IMR-90 (cell line): ENCODE results near the gene TBC1D10A. TPM values are rescaled to one million over a fixed set of nuclear protein-coding genes. Genes with fewer than 3 reads are reported as not detected.
A peak's percentile ranks its signal among the peaks of the same experiment; 100 is the strongest.

Experiments
- ATAC-seq: fragments of 200-7000 bp; cut with Tn5 transposase; 2 replicates; pipeline ENCODE4 v1.9.1; 2020; ENCODE audit warnings: low read depth, mild to moderate bottlenecking, moderate library complexity
- BruUV-seq: library from RNA; stranded (reverse); fragments of 400-500 nt; replicated peaks from 2 replicates; lab custom pipeline; 2021; lab: Mats Ljungman, UMichigan
- CTCF ChIA-PET: fragments of 300-600 bp; formaldehyde crosslinking; extraction: SDS; loops from one replicate; lab custom pipeline; 2021; ENCODE audit warnings: antibody characterized with exemption; lab: Yijun Ruan, JAX
- POLR2A ChIA-PET: fragments of 300-600 bp; sonication (Branson Sonifier 250); formaldehyde crosslinking; loops from one replicate; lab custom pipeline; 2022; ENCODE audit warnings: antibody characterized with exemption; ENCODE audit not compliant: unreplicated experiment; lab: Charles Lee
- DNase-seq: peaks from one replicate; pipeline ENCODE4 v3.0.0; 2013
- H2AFZ ChIP-seq: replicated peaks from 2 replicates; pipeline ENCODE3; 2013; ENCODE audit warnings: low read length, mild to moderate bottlenecking; ENCODE audit not compliant: poor library complexity
- H2AK5ac ChIP-seq: 2 replicates; pipeline ENCODE4 v1.6.1; 2013; ENCODE audit warnings: low read depth, low read length, inconsistent platforms
- H2AK9ac ChIP-seq: replicated peaks from 2 replicates; pipeline ENCODE3; 2013; ENCODE audit warnings: mild to moderate bottlenecking, low read depth, low read length, moderate library complexity; ENCODE audit not compliant: poor library complexity
- H2BK120ac ChIP-seq: 2 replicates; pipeline ENCODE4 v1.6.1; 2013; ENCODE audit warnings: low read depth, low read length, inconsistent platforms
- H2BK15ac ChIP-seq: 3 replicates; pipeline ENCODE4 v1.6.1; 2013; ENCODE audit warnings: low read depth, low read length, inconsistent platforms
- H2BK20ac ChIP-seq: 2 replicates; pipeline ENCODE4 v1.6.1; 2013; ENCODE audit warnings: low read depth, mild to moderate bottlenecking, inconsistent platforms, low read length, moderate library complexity
- H2BK5ac ChIP-seq: 2 replicates; pipeline ENCODE4 v1.6.1; 2013; ENCODE audit warnings: mild to moderate bottlenecking, low read depth, low read length, inconsistent platforms; ENCODE audit not compliant: poor library complexity, severe bottlenecking
- H3K14ac ChIP-seq: replicated peaks from 2 replicates; pipeline ENCODE4 v1.6.1; 2013; ENCODE audit warnings: low read depth, low read length, inconsistent platforms
- H3K18ac ChIP-seq: 2 replicates; pipeline ENCODE4 v1.6.1; 2013; ENCODE audit warnings: low read depth, low read length, control low read depth
- H3K23ac ChIP-seq: 2 replicates; pipeline ENCODE4 v1.6.1; 2013; ENCODE audit warnings: low read depth, low read length, inconsistent platforms
- H3K27ac ChIP-seq: 2 replicates; pipeline ENCODE4 v1.5.1; 2013; ENCODE audit warnings: mild to moderate bottlenecking, control low read depth, low read length; ENCODE audit not compliant: insufficient read depth
- H3K27me3 ChIP-seq: 2 replicates; pipeline ENCODE4 v1.6.1; 2013; ENCODE audit warnings: low read length; ENCODE audit not compliant: control insufficient read depth, insufficient read depth
- H3K36me3 ChIP-seq: 2 replicates; pipeline ENCODE4 v1.6.1; 2013; ENCODE audit warnings: low read length, mixed read lengths; ENCODE audit not compliant: control insufficient read depth, insufficient read depth
- H3K4ac ChIP-seq: 2 replicates; pipeline ENCODE4 v1.6.1; 2013; ENCODE audit warnings: low read depth, low read length, inconsistent platforms
- H3K4me1 ChIP-seq: 2 replicates; pipeline ENCODE4 v1.6.1; 2013; ENCODE audit warnings: low read length, mixed read lengths; ENCODE audit not compliant: control insufficient read depth, insufficient read depth
- H3K4me2 ChIP-seq: 2 replicates; pipeline ENCODE4 v1.6.1; 2013; ENCODE audit warnings: low read depth, mild to moderate bottlenecking, control low read depth, low read length, moderate library complexity
- H3K4me3 ChIP-seq: 2 replicates; pipeline ENCODE4 v1.5.1; 2013; ENCODE audit warnings: low read depth, mild to moderate bottlenecking, control low read depth, low read length, moderate library complexity; ENCODE audit not compliant: insufficient read depth
- H3K56ac ChIP-seq: 2 replicates; pipeline ENCODE4 v1.6.1; 2013; ENCODE audit warnings: low read length, inconsistent platforms; ENCODE audit not compliant: insufficient read depth; ENCODE audit errors: extremely low read depth
- H3K79me1 ChIP-seq, 2 experiments: 2 replicates each; pipeline ENCODE4 v1.6.1; 2013; ENCODE audit warnings: low read length in 2 of 2, inconsistent platforms in 1 of 2, low read depth in 1 of 2
- H3K9ac ChIP-seq: 2 replicates; pipeline ENCODE4 v1.6.1; 2013; ENCODE audit warnings: low read depth, low read length, control low read depth
- H3K9me1 ChIP-seq: 2 replicates; pipeline ENCODE4 v1.6.1; 2013; ENCODE audit warnings: low read length, inconsistent platforms; ENCODE audit not compliant: insufficient read depth
- H3K9me3 ChIP-seq: 2 replicates; pipeline ENCODE4 v1.6.1; 2013; ENCODE audit warnings: low read length; ENCODE audit not compliant: control insufficient read depth, insufficient read depth
- H4K20me1 ChIP-seq: 2 replicates; pipeline ENCODE4 v1.6.1; 2013; ENCODE audit warnings: low read length, inconsistent platforms; ENCODE audit not compliant: insufficient read depth
- H4K5ac ChIP-seq: 2 replicates; pipeline ENCODE4 v1.6.1; 2013; ENCODE audit warnings: mild to moderate bottlenecking, low read depth, low read length, control low read depth
- H4K8ac ChIP-seq, 2 experiments: 2 replicates each; pipeline ENCODE4 v1.6.1; 2013; ENCODE audit warnings: low read depth in 2 of 2, low read length in 2 of 2, control low read depth in 1 of 2, inconsistent platforms in 1 of 2
- H4K91ac ChIP-seq: 2 replicates; pipeline ENCODE4 v1.6.1; 2013; ENCODE audit warnings: low read depth, low read length, inconsistent platforms; ENCODE audit not compliant: insufficient read depth
- BHLHE40 ChIP-seq: fragments of 150-350 bp; IDR thresholded peaks from 2 replicates; pipeline ENCODE4 v1.6.1; 2016; ENCODE audit warnings: mild to moderate bottlenecking, low read depth, low read length
- CHD1 ChIP-seq: IDR thresholded peaks from 2 replicates; pipeline ENCODE4 v1.6.1; 2012; ENCODE audit warnings: low read depth, low read length, improper control_type of control experiment
- FOS ChIP-seq: fragments of 150-350 bp; IDR thresholded peaks from 2 replicates; pipeline ENCODE4 v1.6.1; 2016; ENCODE audit warnings: low read depth, low read length
- MAFK ChIP-seq: IDR thresholded peaks from 2 replicates; pipeline ENCODE4 v1.6.1; 2012; ENCODE audit warnings: low read depth, low read length, improper control_type of control experiment
- MXI1 ChIP-seq: IDR thresholded peaks from 2 replicates; pipeline ENCODE4 v1.6.1; 2012; ENCODE audit warnings: low read depth, mild to moderate bottlenecking, low read length, moderate library complexity, borderline replicate concordance
- NFE2L2 ChIP-seq: fragments of 150-350 bp; IDR thresholded peaks from 2 replicates; pipeline ENCODE4 v1.6.1; 2016; ENCODE audit warnings: low read depth, mild to moderate bottlenecking, low read length
- POLR2A ChIP-seq: IDR thresholded peaks from 2 replicates; pipeline ENCODE4 v1.6.1; 2012; ENCODE audit warnings: mild to moderate bottlenecking, low read depth, low read length
- RCOR1 ChIP-seq: IDR thresholded peaks from 2 replicates; pipeline ENCODE4 v1.6.1; 2012; ENCODE audit warnings: mild to moderate bottlenecking, low read length, improper control_type of control experiment; ENCODE audit not compliant: insufficient replicate concordance
- RFX5 ChIP-seq: IDR thresholded peaks from 2 replicates; pipeline ENCODE4 v1.8.0; 2012; ENCODE audit warnings: low read depth, mild to moderate bottlenecking, low read length, moderate library complexity
- SMC3 ChIP-seq: fragments of 150-350 bp; IDR thresholded peaks from 2 replicates; pipeline ENCODE4 v1.6.1; 2016; ENCODE audit warnings: low read depth, mild to moderate bottlenecking, antibody characterized with exemption, low read length, moderate library complexity
- WGBS, 2 experiments: methylation state at CpG; one replicate each; pipeline versions ENCODE4 v1.1.5 to v1.1.7; 2013; ENCODE audit warnings: missing lambda C conversion rate in 2 of 2; ENCODE audit not compliant: insufficient read length in 1 of 2; ENCODE audit errors: extremely low coverage in 2 of 2; 5-methylcytosine and 5-hydroxymethylcytosine counted together
- dilution Hi-C: fragments of 300-500 bp; cut with HindIII; formaldehyde crosslinking; loops from one replicate; pipeline ENCODE4 v1.14.3; 2018; ENCODE audit warnings: low sequenced_read_pairs; ENCODE audit not compliant: unreplicated experiment
- in situ Hi-C: fragments of 300-500 bp; cut with MboI; formaldehyde crosslinking; loops from 3 replicates; pipeline ENCODE4 v1.14.3; 2019; ENCODE audit warnings: low sequenced_read_pairs, inconsistent platforms, mixed read lengths
- intact Hi-C: fragments of 100-400 bp; cut with micrococcal nuclease; formaldehyde crosslinking; loops from 2 replicates; pipeline ENCODE4 v1.10.0; 2022
- polyA plus RNA-seq, 3 experiments: library from polyadenylated mRNA; depleted of rRNA; stranded (reverse); fragments of >200 nt; gene quantifications; 2 replicates each; pipeline ENCODE4 v1.2.3, GENCODE V29; 2012; ENCODE audit warnings: low replicate concordance in 1 of 3
- total RNA-seq: library from RNA; depleted of rRNA; stranded (reverse); fragments of >200 nt; gene quantifications from 2 replicates; pipeline ENCODE4 v1.2.3, GENCODE V29; 2012
- TF ChIP-seq, protein P1 (sequence below): fragments of 150-350 bp; IDR thresholded peaks from 2 replicates; pipeline ENCODE4 v1.6.1; 2016; ENCODE audit warnings: low read depth, mild to moderate bottlenecking, low read length, moderate library complexity, borderline replicate concordance
- TF ChIP-seq, protein P2 (sequence below): fragments of 150-350 bp; IDR thresholded peaks from 2 replicates; pipeline ENCODE4 v1.6.1; 2017; ENCODE audit warnings: mild to moderate bottlenecking, antibody characterized with exemption, low read length, low read depth

The TBC1D10A gene
- total and polyA plus RNA-seq, 2 of the 4 experiments (the other 2 are of a cell fraction) = 16.3 to 33.1 TPM

DNA sequence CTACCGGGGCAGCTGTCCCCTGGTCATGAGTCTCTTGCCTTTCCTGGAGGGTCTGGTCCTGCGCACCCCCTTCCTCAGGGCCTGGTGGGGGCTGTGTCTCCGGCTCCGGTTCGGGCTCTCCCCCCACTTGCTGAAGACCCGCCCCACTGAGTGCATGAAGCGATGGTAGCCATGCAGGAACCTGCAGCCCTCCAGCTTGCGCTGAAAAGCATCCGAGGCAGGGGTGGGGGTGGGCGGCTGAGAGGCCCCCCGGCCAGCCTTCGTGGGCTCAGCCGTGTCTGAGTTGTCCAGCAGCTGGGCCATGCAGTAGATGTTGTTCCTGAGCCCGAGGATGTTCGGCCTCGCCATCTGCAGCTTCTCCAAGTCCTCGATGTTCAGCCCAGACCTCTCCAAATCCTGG lies 62.9 kb downstream of the TBC1D10A start:
- ChIA-PET POLR2A (interaction anchor here (0.5 kb wide), 1 partner anchor 122 kb away, joined by 3 read pairs; no protein-coding TSS in a partner anchor), CTCF (interaction anchor here (1.1 to 1.5 kb wide), 3 partner anchors 24 to 124 kb away, joined by 3 to 7 read pairs (median 3); no protein-coding TSS in a partner anchor)
- H2AK9ac ChIP-seq = peak overlapping the region; percentile 87
- H3K27ac ChIP-seq = no peak overlapping the region
- no peaks in the 10 kb centered on the region; the same call in 1 of the 2 replicates for H3K27me3 ChIP-seq
- DNase-seq (no peak), ATAC-seq (no peak)
- H3K9me3 ChIP-seq = no peaks in the 10 kb centered on the region
- H2AFZ ChIP-seq = no peak overlapping the region
- H3K4me3 ChIP-seq = no peak overlapping the region
- H3K36me3 ChIP-seq = no peaks in the 10 kb centered on the region
- no peak overlapping the region for H3K14ac ChIP-seq
- no peak overlapping the region for H3K23ac ChIP-seq
- H2BK5ac ChIP-seq = no peak overlapping the region
- intact Hi-C loops = loop anchor here (1.0 to 2.0 kb wide), 3 partner anchors 24 to 221 kb away; partner anchors contain the start of gene RNF215
- no peak overlapping the region for H3K56ac ChIP-seq
- H4K5ac ChIP-seq = no peak overlapping the region
- in situ Hi-C loops = loop anchor here (5.0 kb wide), 1 partner anchor 157 kb away; no protein-coding TSS in a partner anchor
- no peak overlapping the region for H4K8ac ChIP-seq
- no TSS peak for BruUV-seq
- no peaks in the 10 kb centered on the region; the same call in 1 of the 2 replicates for H3K9me1 ChIP-seq
- H4K20me1 ChIP-seq = no peaks in the 10 kb centered on the region
- H2BK120ac ChIP-seq = no peak overlapping the region
- H3K79me1 ChIP-seq = no peaks in the 10 kb centered on the region
- TF ChIP-seq, protein P1, sequence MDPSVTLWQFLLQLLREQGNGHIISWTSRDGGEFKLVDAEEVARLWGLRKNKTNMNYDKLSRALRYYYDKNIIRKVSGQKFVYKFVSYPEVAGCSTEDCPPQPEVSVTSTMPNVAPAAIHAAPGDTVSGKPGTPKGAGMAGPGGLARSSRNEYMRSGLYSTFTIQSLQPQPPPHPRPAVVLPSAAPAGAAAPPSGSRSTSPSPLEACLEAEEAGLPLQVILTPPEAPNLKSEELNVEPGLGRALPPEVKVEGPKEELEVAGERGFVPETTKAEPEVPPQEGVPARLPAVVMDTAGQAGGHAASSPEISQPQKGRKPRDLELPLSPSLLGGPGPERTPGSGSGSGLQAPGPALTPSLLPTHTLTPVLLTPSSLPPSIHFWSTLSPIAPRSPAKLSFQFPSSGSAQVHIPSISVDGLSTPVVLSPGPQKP = no peak
- TF ChIP-seq POLR2A (no peak), BHLHE40 (no peak), MAFK (no peak), MXI1 (no peak), NFE2L2 (no peak), CHD1 (no peak), FOS (no peak), RFX5 (no peak), RCOR1 (no peak), SMC3 (no peak)
- TF ChIP-seq, protein P2, sequence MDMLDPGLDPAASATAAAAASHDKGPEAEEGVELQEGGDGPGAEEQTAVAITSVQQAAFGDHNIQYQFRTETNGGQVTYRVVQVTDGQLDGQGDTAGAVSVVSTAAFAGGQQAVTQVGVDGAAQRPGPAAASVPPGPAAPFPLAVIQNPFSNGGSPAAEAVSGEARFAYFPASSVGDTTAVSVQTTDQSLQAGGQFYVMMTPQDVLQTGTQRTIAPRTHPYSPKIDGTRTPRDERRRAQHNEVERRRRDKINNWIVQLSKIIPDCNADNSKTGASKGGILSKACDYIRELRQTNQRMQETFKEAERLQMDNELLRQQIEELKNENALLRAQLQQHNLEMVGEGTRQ = no peak
- peaks cover 6% of the 10 kb centered on the region; the same call in 1 of the 2 replicates for H3K4me1 ChIP-seq
- H3K18ac ChIP-seq = no peak overlapping the region
- no peak overlapping the region; the same call in 1 of the 2 replicates for H3K4ac ChIP-seq
- no peak overlapping the region for H4K91ac ChIP-seq
- H3K9ac ChIP-seq = no peak overlapping the region
- no peak overlapping the region for H2BK20ac ChIP-seq
- no peak overlapping the region for H3K4me2 ChIP-seq
- WGBS, 2 experiments = 81% methylated on average over 10 of the region's 17 CpGs; no CpG with 5 or more reads in 1 of the 2 experiments
- H2AK5ac ChIP-seq = 0 out of 2 replicates have a peak overlapping the region, but pooled peaks have one; percentile 83
- dilution Hi-C loops = no loop called here
- no peak overlapping the region for H2BK15ac ChIP-seq
